Stimulated activated CD8-positive, alpha-beta memory T cell treated with anti-CD3 and anti-CD28 coated beads, Interleukin-7, amount 100 ng/mL, for 4 hours (primary cell): ENCODE results near the gene STK11IP.

Source experiments
- DNase-seq, 2 donors: peaks; one replicate each; pipeline ENCODE4 v3.0.0-alpha.2; 2020; ENCODE audit warnings: low read depth in 2 of 2

The STK11IP gene

GRCh38 chr2:219562049-219563020, 35.3 kb upstream of the STK11IP start:
- no peak for DNase-seq

- no peak for DNase-seq
Observed at GRCh38 chr2:219563271-219563928, 34.3 kb upstream of the STK11IP start.

- DNase-seq = no peak
Observed at GRCh38 chr2:219565130-219566080, 32.3 kb upstream of the STK11IP start.

- no peak for DNase-seq
Observed at GRCh38 chr2:219566640-219567039, 31.0 kb upstream of the STK11IP start.

GRCh38 chr2:219567131-219567530, 30.5 kb upstream of the STK11IP start:
- DNase-seq = no peak

GRCh38 chr2:219567791-219568361, 29.8 kb upstream of the STK11IP start:
- DNase-seq = no peak

- no peak for DNase-seq
Observed at GRCh38 chr2:219569041-219569440, 28.6 kb upstream of the STK11IP start.

- no peak for DNase-seq
Observed at GRCh38 chr2:219569635-219570034, 28.0 kb upstream of the STK11IP start.

GRCh38 chr2:219570194-219570923, 27.3 kb upstream of the STK11IP start:
- DNase-seq = no peak

- no peak for DNase-seq
Observed at GRCh38 chr2:219570924-219571310, 26.7 kb upstream of the STK11IP start.

- no peak for DNase-seq
Observed at GRCh38 chr2:219571311-219572236, 26.1 kb upstream of the STK11IP start, which contains the start of gene OBSL1. Gene OBSL1, minus strand, starts transcription at chr2:219571539. Its CDS starts 307 bp downstream, at chr2:219571232.

- DNase-seq = no peak
Observed at GRCh38 chr2:219572237-219573001, 25.2 kb upstream of the STK11IP start, which contains the start of gene INHA. Gene INHA, plus strand, starts transcription at chr2:219572310. Its CDS starts 65 bp downstream, at chr2:219572375.

- DNase-seq = no peak
Observed at GRCh38 chr2:219573166-219573565, 24.5 kb upstream of the STK11IP start.

GRCh38 chr2:219574484-219575311, 23.0 kb upstream of the STK11IP start:
- no peak for DNase-seq

GRCh38 chr2:219575566-219576504, 21.8 kb upstream of the STK11IP start:
- DNase-seq = no peak

- no peak for DNase-seq
Observed at GRCh38 chr2:219576505-219577388, 20.9 kb upstream of the STK11IP start.
